GM12878 (cell line): ENCODE data around the gene GJD3. TPM values are rescaled to one million over a fixed set of nuclear protein-coding genes. Genes with fewer than 3 reads are reported as not detected.

Experiments
- BMI1 ChIP-seq: fragments of 450-650 bp; IDR thresholded peaks from 2 replicates; pipeline ENCODE4 v1.6.1; 2016; ENCODE audit warnings: mild to moderate bottlenecking, moderate library complexity, borderline replicate concordance
- HDGF ChIP-seq: fragments of 450-650 bp; IDR thresholded peaks from 2 replicates; pipeline ENCODE4 v1.6.1; 2016; ENCODE audit warnings: antibody characterized with exemption
- NFIC ChIP-seq: IDR thresholded peaks from 2 replicates; pipeline ENCODE4 v1.6.1; 2012; ENCODE audit warnings: low read depth, mild to moderate bottlenecking, inconsistent platforms, low read length, moderate library complexity
- SIN3A ChIP-seq: IDR thresholded peaks from 2 replicates; pipeline ENCODE4 v1.6.1; 2012; ENCODE audit warnings: low read depth, low read length, improper control_type of control experiment
- ZNF384 ChIP-seq: IDR thresholded peaks from 2 replicates; pipeline ENCODE4 v1.6.1; 2012; ENCODE audit warnings: low read depth, mild to moderate bottlenecking, low read length, improper control_type of control experiment, borderline replicate concordance
- polyA plus RNA-seq, 11 experiments: library from polyadenylated mRNA; depleted of rRNA in 4 of 11; unstranded in 6 of 11; stranded (reverse) in 5 of 11; fragments of >200 nt; fragmentation: Nextera tagmentation in 4 of 11; fragmentation: Illumina TruSeq in 1 of 11; extraction: Ambion mirVana in 4 of 11; extraction: Trizol in 1 of 11; gene quantifications; 1 replicate in 1 of 11; 2 replicates in 10 of 11; pipeline versions ENCODE4 v1.2.1 to v1.2.3, GENCODE V29; 2011 to 2016; ENCODE audit warnings: inconsistent platforms in 2 of 11, missing spikeins in 2 of 11, low read depth in 1 of 11
- total RNA-seq, 4 experiments: library from RNA; depleted of rRNA in 3 of 4; stranded (reverse); fragments of >200 nt in 3 of 4; fragmentation: Illumina TruSeq in 1 of 4; extraction: Trizol in 1 of 4; gene quantifications; 2 replicates each; pipeline versions ENCODE4 v1.2.1 to v1.2.3, GENCODE V29; 2013 to 2021
- TF ChIP-seq, protein P1 (sequence below): fragments of 450-650 bp; IDR thresholded peaks from 2 replicates; pipeline ENCODE4 v1.6.1; 2016; ENCODE audit warnings: mild to moderate bottlenecking, moderate library complexity, borderline replicate concordance
- TF ChIP-seq, protein P2 (sequence below): fragments of 450-650 bp; conservative IDR thresholded peaks from 2 replicates; pipeline ENCODE4 v1.6.1; 2017; ENCODE audit warnings: mild to moderate bottlenecking, moderate library complexity

GJD3 gene
- total and polyA plus RNA-seq, 10 of the 15 experiments (the other 5 are each of a cell fraction or from before 2014, with no cell fraction given) = 1.6 TPM; not detected in 9

DNA sequence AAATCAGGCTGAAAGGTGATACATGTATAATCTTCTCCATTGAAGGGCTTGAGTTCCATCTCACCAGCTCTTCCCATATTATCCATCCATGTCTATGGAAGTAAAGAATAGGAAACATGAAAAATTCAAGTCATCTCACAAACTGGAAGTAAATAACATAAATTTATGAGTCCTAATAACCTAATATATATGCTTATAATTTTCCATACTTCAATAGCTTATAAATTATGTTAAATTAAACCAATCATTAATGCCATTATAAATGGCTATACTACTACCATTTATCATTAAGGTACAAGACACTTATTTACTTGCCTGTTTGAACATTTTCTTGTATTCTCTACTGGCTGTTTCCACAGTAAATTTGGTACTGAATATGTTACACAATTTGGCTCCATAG lies 48.3 kb upstream of the GJD3 start (continued):
- TF ChIP-seq, protein P1, sequence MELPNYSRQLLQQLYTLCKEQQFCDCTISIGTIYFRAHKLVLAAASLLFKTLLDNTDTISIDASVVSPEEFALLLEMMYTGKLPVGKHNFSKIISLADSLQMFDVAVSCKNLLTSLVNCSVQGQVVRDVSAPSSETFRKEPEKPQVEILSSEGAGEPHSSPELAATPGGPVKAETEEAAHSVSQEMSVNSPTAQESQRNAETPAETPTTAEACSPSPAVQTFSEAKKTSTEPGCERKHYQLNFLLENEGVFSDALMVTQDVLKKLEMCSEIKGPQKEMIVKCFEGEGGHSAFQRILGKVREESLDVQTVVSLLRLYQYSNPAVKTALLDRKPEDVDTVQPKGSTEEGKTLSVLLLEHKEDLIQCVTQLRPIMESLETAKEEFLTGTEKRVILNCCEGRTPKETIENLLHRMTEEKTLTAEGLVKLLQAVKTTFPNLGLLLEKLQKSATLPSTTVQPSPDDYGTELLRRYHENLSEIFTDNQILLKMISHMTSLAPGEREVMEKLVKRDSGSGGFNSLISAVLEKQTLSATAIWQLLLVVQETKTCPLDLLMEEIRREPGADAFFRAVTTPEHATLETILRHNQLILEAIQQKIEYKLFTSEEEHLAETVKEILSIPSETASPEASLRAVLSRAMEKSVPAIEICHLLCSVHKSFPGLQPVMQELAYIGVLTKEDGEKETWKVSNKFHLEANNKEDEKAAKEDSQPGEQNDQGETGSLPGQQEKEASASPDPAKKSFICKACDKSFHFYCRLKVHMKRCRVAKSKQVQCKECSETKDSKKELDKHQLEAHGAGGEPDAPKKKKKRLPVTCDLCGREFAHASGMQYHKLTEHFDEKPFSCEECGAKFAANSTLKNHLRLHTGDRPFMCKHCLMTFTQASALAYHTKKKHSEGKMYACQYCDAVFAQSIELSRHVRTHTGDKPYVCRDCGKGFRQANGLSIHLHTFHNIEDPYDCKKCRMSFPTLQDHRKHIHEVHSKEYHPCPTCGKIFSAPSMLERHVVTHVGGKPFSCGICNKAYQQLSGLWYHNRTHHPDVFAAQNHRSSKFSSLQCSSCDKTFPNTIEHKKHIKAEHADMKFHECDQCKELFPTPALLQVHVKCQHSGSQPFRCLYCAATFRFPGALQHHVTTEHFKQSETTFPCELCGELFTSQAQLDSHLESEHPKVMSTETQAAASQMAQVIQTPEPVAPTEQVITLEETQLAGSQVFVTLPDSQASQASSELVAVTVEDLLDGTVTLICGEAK = no peak
- TF ChIP-seq ZNF384 (no peak), NFIC (no peak), BMI1 (no peak), HDGF (no peak), SIN3A (no peak)
- TF ChIP-seq, protein P2, sequence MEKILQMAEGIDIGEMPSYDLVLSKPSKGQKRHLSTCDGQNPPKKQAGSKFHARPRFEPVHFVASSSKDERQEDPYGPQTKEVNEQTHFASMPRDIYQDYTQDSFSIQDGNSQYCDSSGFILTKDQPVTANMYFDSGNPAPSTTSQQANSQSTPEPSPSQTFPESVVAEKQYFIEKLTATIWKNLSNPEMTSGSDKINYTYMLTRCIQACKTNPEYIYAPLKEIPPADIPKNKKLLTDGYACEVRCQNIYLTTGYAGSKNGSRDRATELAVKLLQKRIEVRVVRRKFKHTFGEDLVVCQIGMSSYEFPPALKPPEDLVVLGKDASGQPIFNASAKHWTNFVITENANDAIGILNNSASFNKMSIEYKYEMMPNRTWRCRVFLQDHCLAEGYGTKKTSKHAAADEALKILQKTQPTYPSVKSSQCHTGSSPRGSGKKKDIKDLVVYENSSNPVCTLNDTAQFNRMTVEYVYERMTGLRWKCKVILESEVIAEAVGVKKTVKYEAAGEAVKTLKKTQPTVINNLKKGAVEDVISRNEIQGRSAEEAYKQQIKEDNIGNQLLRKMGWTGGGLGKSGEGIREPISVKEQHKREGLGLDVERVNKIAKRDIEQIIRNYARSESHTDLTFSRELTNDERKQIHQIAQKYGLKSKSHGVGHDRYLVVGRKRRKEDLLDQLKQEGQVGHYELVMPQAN = no peak
- TF ChIP-seq, all 136 proteins: peak for 0
